Omental fat pad (tissue), 4 donors: ENCODE results near the gene TMC8. TPM values are rescaled to one million over a fixed set of nuclear protein-coding genes. Genes with fewer than 3 reads are reported as not detected.

Source experiments
- ATAC-seq: fragments of 150-250 bp; one replicate; pipeline ENCODE4 v1.9.1; 2016; ENCODE audit warnings: mild to moderate bottlenecking, moderate library complexity; ENCODE audit not compliant: low FRiP score
- DNase-seq: peaks from one replicate; pipeline ENCODE4 v3.0.0-alpha.2; 2019; ENCODE audit warnings: low spot score
- total RNA-seq, 4 donors: library from RNA; depleted of rRNA; stranded (reverse); fragments of >200 nt; gene quantifications; one replicate each; pipeline ENCODE4 v1.1.0, GENCODE V29; 2016
- TF ChIP-seq, protein P1 (sequence below), 3 donors: fragments of 450-650 bp; IDR thresholded peaks; one replicate each; pipeline ENCODE4 v1.5.1; 2016 to 2017; ENCODE audit warnings: antibody characterized with exemption in 3 of 3, mild to moderate bottlenecking in 3 of 3, moderate library complexity in 2 of 3

Gene TMC8
- total RNA-seq, 4 donors from 2014 or later = 3.2 to 12.5 (median 6.5) TPM

DNA sequence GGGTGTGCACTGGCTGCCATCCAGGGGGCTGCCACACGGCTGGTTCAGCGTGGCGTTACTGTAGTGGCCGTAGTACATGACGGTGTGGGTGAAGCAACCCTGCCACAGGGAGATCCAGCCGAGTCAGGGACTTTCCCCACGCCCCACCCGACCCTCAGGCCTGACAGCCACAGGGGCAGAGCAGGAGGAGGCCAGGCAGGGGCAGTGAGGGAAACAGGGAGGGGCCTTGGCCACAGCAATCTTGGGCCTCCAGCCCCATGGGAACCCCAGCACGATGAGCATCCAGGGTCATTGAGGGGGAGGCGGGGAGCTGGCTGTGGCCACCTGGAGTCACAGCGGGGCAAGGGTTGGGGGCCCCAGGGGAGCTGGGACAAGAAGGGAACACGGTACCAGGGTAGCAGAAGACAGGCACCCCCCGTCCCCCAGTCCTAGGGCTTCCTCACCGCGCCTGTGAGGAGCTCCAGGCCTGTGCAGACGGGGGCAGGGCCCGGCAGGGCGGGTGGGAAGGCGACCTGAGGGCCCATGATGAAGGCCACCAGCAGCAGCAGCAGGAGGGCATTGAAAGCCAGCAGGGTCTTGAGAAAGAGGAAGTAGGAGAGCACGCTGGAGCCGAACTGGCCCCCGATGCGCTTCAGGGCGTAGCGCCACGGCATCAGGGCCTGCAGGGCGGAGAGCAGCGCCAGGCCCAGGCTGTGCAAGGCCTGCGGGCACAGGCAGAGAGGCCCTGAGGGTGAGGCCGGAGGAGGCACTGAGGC lies 6.3 kb upstream of the TMC8 start:
- no peak for DNase-seq
- ATAC-seq = no peak
- TF ChIP-seq, protein P1, sequence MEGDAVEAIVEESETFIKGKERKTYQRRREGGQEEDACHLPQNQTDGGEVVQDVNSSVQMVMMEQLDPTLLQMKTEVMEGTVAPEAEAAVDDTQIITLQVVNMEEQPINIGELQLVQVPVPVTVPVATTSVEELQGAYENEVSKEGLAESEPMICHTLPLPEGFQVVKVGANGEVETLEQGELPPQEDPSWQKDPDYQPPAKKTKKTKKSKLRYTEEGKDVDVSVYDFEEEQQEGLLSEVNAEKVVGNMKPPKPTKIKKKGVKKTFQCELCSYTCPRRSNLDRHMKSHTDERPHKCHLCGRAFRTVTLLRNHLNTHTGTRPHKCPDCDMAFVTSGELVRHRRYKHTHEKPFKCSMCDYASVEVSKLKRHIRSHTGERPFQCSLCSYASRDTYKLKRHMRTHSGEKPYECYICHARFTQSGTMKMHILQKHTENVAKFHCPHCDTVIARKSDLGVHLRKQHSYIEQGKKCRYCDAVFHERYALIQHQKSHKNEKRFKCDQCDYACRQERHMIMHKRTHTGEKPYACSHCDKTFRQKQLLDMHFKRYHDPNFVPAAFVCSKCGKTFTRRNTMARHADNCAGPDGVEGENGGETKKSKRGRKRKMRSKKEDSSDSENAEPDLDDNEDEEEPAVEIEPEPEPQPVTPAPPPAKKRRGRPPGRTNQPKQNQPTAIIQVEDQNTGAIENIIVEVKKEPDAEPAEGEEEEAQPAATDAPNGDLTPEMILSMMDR (IDR thresholded peaks at IDR 0.05) = no peak

DNA sequence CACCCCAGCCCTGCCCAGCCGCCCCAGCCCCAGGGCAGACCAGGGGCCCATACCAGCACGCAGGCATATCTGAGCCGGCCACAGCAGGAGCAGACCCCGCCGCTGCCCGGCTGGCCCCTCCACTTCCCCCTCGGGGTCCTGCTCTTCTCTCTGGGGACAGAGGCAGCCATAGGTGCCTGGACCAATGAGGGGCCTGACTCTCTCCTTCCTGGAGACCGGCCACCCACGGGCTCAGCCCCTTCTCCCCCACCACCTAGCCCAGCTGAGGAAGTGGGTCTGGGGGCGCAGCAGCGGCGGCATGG lies 5.8 kb upstream of the TMC8 start:
- DNase-seq = no peak
- TF ChIP-seq, protein P1 (IDR thresholded peaks at IDR 0.05) = no peak
- no peak for ATAC-seq

DNA sequence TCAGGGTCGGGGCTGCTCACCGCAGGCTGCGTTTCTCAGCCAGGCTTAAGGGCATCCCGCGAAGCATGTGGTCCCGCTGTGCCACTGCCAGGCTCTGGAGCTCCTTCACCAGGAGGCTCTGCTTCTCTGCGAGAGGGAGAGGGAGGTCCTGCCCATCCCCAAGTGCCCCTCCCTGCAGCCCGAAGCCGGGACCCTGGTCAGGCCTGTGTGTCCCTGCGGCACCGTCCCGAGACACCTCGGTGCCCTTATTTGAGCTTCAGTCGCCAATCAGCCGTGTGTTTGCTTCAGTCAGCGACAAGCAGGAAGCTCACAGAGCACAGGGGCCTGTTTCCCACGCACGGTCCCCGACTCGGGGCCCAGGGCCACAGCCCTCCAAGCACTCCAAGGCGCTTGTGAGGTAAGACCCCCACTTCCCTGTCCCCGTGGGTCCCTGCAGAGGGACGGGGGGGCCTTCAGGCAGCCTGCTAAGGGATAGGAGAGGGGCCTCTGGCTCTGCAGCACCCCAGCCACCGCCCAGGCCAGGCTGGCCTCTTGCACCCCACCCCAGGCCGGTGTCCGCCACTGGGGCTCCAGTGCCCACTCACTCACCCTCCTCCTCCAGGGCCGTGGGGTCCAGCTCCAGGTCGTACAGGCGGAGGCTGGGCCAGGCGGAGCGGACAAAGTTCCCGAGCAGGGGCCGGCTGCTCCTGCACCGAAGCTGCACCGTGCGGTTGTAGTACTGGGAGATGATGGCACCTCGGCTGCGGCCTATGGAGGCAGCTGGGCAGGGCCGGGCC lies 5.2 kb upstream of the TMC8 start:
- DNase-seq = no peak
- no peak for ATAC-seq
- TF ChIP-seq, protein P1 (IDR thresholded peaks at IDR 0.05) = no peak

DNA sequence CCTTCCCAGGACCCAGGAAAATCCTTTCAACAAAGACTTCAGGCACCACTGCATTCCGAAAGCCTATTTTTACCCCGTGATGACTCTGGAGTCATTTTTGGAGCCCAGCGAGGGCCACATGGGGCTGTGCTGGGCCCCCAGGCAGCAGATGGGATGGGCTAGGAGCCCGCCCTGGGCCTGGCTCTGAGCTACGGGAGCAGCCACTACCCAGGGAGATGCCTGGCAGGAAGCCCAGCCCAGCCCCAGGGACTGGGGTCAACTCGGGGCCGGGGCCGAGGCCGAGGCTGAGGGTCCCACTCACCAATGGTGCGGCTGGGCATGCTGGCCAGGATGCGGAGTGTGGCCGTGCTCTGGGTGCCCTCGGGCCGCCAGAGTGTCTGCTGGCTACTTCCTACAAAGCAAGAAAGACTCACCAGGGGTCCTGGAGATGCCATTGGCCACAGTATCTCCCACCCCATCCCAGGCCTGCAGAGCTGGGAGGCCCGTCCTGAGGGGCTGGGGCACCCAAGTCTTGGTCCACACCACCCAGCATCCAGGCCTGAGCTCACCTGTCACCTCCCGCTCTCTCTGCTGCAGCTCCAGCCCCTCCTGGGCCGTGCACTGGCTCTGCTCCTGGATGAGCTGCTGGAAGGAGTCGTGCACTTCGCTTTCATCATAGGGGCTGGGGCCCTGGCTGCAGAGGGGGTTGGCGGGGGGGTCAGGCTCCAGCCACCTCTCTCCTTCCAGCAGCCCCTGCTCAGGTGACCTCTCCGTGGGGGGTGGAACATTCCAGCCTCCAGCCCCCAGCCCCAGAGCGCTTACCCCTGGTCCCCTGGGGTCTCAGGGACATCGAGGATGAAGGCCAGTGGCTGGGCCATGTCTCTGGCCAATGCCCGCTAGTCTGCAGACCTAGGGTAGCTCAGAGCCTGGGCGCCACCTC lies 4.3 kb upstream of the TMC8 start:
- DNase-seq = no peak
- no peak for ATAC-seq
- TF ChIP-seq, protein P1 (IDR thresholded peaks at IDR 0.05) = no peak

DNA sequence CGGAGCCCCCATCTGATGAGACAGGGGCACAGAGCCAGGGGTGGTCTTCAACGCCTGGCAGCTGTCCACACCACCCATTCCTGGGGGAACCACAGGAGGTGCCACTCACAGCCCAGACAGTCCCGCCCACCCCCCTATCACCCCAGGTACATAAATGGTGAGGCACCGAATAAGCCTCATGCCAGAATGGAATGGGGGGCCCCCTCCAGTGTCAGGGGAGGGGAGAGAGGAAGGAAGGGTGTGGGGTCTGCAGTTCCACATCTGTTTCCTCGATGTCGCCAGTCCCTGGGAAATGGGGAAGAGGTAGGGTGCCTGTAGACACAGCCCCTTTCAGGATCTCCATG lies 3.7 kb upstream of the TMC8 start:
- DNase-seq (no peak), ATAC-seq (no peak)
- TF ChIP-seq, protein P1 (IDR thresholded peaks at IDR 0.05) = no peak

DNA sequence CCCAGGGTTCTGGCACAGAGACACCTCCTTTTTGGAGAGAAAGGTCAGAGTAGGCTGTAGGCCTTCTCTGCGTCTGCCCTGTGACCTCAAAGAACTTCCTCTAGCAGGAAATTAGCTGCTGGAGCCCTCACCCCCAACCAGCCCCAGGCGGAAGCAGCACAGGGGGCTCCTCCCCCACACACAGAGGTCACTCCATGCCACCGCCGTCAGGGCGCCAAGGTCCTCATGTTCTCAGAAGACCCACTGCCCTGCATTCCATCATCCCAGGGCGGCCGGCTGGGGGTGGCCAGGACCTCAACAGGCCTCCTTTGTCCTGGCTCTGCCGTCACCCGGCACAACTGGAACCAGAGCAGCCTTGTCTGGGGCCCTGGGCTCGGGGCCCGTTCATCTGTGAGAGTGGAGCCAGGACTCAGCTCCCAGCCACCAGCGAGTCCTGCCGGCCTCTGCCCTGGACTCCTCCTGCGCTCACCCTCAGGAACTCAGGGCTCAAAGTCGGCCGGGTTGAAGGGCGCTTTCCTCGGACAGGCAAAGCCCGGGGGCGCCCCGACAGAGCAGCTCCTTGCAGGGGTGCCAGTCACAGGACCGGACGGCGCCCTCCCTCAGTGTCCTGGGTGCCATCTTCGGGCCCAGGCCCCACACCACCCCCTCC lies 3.2 kb upstream of the TMC8 start:
- TF ChIP-seq, protein P1 (IDR thresholded peaks at IDR 0.05) = no peak
- no peak for DNase-seq
- no peak for ATAC-seq
